HG02588 (cell line): Measurements from ENCODE around the gene RAE1.
"Not testable (repeated sequence)": the region's sequence is repeated elsewhere in the genome, so short reads cannot be mapped to it uniquely, and the experiment has no call there.

Experiments used
- ATAC-seq: cut with Tn5 transposase; IDR thresholded peaks from one replicate; pipeline ENCODE4 v1.9.1; 2021; ENCODE audit warnings: mild to moderate bottlenecking, moderate library complexity; ENCODE audit not compliant: unreplicated experiment

RAE1 gene

DNA sequence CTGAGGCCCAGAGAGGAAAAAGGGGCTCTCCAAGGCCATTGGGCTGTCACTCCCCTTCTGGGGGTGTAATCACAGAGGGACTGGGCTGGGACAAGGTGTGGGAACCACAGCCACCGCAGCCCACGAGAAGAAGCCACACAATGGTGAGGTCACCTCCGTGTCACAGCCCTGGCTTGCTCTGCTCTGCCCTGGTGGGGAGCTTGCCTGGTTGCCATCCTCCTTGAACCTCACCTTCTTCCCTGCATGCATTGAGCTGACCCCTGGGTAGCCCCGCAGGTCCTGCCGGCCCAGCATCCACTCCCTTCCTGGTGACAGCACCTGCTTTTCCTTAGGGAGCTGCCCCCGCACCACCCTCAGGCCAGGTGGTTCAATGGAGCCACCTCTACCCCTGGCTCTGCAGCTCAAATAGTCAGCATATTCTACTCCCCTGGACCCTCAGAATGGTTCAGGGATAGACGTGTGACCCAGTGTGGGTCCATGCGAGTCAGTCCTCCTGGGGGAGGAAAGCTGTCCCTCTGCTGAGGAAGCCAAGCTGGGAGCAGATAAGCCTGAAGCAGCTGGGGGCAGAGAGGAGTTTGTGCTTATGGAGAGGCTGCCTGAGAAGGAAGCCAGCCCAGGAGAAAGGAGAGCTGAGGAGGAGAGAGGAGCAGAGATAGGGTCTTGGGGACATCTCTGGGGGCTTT lies 61.4 kb downstream of the RAE1 start:
- ATAC-seq: no peak

DNA sequence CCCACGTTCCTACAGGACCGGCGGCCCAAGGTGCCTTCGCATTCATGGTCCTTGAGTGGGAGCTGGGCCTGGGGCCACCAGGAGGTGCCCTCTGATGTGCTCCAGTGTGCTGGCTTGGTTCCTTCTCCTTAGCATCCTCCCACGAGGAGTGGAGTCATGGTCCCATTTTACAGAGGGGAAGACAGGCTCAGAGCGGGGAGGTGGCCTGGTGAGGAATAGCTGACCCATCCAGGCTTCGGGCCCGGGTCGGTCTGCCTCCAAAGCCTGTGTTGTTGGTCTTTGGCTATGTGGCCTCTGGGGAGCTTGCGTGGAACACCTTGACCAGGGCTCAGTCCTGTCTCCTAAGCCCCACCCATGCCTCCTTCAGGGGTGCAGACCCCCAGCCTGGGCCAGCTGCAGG lies 62.9 kb downstream of the RAE1 start:
- ATAC-seq: no peak

DNA sequence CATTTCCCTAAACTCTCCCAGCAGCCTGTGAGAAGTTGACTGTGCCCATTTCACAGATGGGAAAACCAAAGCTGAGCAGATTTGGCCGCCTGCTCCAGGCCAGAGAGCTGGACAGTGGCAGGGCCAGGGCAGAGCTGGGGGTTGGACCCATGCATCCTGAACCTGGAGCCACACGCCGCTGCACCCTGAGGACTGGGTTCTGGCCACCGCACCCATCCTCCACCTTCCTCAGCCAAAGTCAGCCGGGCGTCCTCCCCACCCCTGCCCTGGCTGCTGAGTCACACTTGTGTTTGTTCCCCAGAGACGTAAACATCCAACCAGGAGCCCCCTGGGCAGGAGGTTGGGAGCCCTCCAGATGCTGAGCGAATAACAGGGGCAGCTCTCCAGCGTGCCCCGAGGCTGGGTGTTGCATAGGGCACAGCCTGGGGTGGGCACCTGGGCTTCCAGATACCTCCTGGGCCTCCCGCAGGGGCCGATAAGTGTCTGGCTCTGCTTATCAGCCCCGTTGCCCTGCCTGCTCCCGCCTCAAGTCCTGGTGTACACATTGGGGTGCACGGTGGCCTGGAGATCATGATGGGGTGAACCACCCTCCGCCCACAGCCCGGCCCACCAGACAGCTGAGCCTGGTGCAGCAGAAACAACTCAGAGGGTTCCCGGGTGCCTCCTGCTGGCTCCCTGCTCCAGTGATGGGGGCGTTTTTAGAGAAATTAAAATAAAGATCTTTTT lies 64.0 kb downstream of the RAE1 start:
- no peak for ATAC-seq

DNA sequence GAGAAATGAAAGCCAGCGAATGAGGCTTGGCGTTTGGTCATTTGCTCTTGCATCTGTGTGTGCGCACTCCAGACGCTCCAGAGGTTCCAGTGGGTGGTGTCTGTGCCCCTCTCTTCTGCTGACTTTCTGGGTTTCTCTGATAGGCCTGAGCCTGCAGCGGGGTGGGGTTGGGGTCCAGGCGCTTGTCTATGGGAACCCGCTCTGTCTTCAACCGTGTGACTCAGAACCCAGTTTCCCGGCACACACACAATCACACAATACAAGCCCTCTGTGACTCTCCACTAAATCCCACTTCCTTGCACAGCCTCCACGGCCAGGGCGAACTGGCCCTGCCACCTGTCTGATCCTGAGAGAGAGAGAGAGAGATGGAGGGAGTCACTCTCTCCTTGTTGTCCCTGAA lies 64.7 kb downstream of the RAE1 start:
- ATAC-seq: no peak

DNA sequence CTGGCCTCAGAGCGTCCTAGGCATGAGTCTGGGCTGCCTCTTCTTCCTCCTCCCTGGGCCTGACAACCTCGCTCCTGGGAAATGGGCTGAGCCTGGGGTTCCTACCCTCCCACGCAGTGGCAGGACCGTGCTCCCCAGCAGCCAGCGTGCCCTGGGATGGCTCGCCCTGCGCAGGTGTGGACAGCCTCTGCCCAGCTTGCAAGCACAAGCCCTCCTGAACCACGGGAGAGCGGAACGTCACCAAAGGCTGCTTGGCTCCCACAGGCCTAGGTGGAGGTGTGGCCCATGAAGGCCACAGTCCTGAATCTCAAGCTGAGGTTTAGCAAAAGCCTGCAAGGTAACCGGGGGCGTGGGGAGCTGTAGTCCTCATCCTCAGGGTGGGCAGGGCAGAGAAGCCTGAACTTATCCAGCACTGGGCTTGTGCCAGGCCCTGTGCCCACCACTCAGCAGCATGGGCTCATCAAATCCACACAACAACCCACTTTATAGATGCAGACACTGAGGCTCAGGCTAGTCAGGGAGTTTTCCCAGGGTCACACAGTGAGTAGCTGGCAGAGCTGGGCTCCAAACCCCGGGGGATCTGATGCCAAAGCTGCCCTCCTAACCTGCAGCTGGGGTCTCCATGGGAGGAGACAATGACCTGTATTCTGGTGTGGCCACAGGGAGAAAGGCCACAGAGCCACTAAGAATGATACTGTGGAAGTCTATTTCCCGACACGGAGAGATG lies 65.4 kb downstream of the RAE1 start:
- no peak for ATAC-seq

DNA sequence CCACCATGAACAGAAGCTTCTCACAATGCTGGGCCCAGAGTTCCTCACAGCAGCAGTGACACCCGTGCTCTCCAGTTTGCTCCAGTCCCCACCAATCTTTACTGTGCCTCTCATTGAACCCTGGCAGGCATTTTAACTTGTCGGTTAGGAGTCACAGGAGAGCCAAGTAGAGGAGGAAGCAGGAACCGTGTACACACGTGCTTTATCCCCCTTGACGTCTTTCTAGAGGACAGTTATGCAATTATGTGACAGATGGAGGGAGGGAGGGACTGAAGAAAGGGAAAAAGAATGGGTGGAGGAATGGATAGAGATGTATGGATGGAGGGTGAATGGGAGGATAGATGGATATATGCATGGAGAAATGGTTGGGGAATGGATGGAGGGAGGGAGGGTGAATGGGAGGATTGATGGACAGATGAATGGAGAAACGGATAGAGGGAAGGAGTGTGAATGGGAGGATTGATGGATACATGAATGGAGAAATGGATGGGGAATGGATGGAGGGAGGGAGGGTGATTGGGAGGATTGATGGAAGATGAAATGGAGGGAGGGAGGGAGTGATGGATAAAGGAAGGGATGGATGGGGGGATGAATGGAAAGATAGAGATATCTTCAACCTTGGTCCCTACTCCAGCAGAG lies 66.1 kb downstream of the RAE1 start:
- ATAC-seq: no peak

DNA sequence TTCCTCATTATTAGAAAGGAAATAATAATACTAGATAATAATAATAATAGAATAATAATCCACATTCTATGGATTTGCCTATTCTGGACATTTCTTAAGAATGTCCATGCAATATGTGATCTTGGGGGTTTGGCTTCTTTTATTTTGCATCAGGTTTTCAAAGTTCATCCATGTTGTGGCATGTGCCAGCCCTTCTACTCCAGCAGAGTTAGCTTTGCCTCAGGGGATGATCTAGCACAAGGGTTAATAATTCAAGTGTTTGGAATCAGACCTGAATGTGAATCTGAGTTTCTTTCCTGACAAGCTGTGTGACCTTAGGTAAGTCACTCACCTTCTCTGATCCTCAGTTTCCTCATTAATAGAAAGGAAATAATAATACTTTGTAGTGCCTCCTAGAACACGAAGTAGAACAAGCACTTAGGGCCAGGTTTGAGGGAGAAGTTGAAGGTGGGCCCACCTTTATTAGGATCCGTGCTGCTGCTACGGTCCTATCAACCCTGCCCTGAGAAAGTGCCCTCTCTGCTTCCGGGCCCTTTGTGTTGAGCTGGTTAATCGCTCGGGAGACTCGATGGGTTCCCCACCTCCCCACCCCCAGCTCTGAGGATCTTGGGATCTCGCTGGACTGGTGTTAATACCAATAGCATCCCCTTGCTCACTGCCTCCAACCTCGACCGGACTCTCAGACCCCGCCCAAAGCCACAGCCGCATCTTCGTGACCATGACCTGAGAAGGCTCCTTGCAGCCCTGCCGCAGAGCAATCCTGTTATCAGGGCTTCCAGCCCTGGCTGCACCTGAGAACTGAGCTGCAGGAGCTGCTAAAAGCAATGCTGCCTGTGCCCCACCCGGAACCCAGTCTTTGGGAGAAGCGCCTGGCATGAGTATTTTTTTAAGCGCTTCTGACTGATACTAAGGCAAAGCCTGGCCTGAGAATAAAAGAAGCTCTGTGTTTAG lies 67.0 kb downstream of the RAE1 start:
- ATAC-seq: no peak

DNA sequence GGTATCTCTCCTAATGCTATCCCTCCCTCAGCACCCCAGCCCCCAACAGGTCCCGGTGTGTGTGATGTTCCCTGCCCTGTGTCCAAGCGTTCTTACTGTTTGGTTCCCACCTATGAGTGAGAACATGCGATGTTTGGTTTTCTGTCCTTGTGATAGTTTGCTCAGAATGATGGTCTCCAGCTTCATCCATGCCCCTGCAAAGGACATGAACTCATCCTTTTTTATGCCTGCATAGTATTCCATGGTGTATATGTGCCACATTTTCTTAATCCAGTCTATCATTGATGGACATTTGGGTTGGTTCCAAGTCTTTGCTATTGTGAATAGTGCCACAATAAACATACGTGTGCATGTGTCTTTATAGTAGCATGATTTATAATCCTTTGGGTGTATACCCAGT lies 68.4 kb downstream of the RAE1 start:
- ATAC-seq: not testable (repeated sequence)

DNA sequence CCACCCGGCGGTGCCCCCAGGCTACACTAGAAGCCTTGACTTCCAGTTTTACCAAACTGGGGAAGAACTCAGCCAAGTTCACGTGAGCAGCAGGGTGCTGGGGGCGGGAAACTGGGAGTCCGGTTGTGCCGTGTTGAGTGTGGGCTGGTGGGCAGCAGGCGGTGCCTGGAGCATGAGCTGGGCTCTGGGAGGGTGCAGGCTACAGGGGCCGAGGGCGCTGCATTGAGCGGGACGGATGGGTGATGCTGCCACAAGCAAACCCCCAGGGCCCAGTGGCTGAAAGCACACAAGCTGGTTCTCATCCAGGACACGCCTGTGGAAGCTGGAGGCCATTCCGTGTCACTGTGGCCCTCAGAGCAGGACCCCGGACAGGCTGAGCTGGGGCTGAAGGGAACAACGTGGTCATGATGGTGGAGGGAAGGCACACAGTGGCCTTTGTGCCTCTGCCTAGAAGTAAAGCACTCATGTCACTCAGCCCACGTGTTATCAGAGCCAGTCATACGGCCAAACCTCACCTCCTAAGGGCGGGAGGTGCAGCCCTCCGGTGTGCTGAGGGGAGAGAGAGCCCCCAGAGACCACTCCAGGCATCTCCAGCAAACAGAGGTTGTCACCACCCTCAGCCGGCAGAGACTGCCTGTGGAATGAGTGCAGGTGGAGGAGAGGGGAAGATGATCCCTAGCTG lies 69.7 kb downstream of the RAE1 start:
- ATAC-seq: no peak

DNA sequence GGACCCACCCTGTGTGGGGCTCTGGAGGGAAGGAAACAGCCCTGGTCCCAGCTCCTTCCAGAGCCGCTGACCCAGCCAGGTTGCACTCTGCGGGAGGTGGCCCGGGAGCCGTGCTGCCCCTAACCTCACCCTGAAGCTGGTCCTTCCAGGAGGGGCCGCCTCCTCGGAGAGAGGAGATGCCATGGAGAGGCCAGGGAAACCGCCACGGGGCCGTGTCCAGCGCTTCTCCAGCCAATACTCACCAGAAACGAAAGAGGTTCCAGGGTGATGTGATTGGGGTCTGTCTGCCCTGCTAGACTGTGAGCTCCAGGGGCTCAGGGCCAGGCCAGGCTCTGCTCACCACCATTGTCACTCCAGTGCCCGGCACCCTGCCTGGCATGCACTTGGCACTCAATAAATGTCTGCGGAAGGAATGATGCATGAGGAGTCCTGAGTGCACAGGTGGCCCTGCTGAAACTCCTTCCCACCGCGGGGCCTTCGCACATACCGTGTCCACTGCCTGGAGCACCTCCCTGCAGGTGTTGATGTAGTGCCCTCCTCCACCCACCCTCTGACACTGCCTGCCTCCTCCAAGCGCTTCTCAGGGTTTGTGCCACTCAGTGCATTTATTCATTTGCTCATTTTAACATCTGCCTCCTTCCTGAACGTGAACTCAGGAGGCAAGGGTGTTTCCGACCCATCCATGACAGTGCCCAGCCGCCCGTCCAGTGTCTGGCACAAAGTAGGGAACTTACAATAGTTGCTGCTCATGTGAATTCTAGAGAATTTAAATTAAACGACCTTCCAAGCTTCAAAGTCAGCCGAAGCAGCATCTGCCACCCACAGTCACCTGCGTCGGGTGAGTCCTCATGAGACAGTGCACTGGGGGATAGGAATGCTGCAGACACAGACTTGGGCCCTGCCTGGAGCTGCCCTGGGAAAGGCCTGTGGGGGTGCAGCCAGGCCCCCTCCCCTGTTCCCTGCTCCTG lies 70.5 kb downstream of the RAE1 start:
- ATAC-seq: no peak

DNA sequence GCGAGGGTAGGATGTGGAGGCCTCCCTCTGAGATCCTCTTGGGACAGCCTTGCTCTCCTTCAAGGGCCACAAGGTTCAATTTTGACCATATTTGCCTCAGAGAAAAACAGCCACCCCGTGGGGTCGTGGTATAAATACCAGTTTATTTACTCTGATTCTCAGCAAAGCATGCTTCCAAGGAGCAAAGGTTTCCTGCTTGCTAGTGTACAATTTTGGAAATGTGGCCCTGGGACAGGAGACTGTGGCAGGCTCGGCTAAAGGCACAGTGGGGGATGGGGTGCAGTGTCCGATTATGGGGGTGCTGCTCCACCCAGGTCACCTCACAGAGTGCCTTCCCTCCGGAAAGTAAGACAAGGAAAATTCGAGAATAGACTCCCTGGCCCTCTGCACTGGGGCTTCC lies 71.2 kb downstream of the RAE1 start:
- no peak for ATAC-seq

DNA sequence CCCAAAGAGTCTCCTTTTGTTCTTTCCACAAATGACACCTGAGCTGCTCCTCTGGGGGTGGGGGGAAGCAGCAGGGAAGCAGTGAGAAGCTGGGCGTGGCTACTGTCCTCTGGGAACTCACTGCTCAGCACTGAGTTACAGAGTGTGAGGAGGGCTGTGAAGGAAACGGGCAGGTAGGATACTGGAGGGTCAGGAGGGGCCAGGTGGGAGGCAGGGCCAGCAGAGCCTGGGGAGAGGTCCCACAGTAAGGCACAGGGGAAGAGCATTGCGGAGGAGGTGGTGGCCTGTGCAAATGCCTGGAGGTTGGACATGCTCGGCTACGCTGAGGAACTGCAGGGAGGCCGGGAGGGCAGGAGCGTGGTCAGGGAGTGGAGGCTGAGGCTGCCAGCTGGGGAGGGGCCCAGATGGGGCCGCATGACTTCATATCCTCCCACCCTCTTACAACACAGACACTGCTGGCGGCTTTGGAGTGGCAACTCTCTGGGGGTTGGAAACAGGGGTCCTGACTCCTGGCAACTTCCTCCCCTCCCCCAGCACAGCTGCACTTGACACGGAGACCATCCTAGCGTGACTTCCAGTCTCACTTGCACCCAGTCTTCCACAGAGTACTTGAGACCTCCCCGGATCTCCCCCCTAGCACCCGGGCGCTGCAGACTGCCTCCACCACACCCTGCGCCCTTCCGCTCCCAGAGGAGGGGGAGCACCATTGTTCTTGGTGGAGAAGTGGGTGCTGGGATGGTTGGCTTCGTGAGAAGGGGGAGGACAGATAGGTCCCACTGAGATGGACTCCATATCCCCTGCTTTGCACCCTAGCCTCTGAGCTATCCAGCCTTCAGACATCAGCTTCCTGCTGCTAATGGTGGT lies 74.3 kb downstream of the RAE1 start:
- ATAC-seq: no peak

DNA sequence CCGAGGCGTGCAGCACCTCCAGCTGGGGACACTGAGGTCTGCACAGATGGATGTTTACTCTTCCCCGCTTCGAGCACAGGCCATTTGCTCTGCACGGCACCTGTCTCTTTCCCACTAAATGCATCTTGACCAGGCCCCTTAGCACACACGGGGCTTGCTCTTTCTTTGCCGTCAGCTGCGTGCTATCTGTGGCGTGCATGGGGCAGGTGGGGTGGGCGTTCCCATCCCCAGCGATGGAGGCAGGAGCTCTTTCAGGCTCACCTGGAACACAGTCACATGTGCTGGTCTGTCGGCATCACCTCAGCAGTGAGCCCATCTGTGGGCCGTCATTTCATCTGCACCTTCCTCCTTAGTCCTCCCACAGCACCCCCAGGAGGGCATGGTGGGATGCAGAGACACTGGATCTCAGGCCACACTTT lies 75.2 kb downstream of the RAE1 start:
- ATAC-seq: no peak

DNA sequence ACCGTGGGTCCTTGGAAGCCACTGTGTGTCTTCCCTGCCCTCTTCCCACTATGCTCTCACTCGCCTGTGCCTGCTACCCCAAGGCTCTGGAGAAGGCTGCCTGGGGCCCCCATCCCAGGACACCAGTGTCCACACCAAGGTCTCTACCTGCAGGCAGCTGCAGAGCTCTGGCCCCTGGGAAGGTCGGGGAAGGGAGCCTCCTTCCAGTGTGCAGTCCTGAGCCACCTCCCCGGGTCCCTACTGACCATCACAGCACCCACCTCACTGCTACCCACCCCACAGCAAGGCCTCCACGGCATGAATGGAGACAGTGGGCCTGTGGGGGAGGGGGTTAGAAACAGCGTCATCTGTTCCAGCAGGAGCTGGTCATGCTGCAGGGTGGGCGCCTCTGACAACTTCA lies 75.8 kb downstream of the RAE1 start:
- no peak for ATAC-seq

DNA sequence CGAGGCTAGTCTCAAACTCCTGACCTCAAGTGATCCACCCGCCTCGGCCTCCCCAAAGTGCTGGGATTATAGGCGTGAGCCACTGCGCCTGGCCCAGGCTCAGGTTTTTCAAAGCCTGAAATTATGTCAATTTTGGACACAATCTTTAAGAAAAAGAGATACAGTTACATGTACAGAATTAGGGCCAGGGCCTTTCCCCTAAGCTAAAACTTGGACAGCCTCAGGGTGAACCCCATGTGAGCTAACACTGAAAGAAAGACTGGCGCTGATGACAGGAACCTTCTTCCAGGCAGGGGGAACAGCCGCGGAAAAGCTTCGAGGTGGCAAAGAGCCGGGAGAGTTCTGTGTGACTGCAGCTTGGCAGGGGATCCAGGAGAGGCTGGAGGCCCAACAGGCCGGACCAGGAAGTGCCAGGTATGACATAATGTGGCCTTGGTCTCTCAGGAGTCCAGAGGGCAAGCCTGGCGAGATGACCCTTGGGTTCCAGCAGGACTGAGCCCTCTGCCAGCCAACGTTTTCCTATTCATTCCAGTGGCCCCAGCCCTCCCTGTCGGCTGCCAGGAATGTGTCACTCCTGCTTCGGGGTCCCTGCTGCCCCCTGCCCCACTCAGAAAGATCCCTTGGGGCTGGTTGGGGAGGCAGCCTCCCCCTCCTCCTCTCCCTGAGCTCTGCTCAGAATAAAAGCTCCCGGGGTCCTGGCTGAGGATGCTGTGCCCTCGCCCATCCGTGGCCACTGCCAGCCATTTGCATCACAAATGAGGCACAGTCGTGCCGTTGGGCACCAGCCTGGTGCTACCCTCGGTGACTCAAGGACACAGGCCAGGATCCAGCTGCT lies 77.5 kb downstream of the RAE1 start:
- no peak for ATAC-seq
